ENCODE data around the gene TMCC1.
A peak's percentile ranks its signal among the peaks of the same experiment; 100 is the strongest.

Gene TMCC1

GRCh38 chr3:129794311-129795185, 99.0 kb downstream of the TMCC1 start:
- Histone ChIP-seq H3K27me3 (ENCODE audit: control insufficient read depth in 5 of 5, insufficient read depth in 4 of 5, low read length in 5 of 5) (no peaks in the 10 kb centered on the region), H3K4me1 (ENCODE audit: control insufficient read depth in 5 of 5, insufficient read depth in 5 of 5, low read length in 5 of 5) (peaks cover 7 to 27% (median 23%) of the 10 kb centered on the region in 5 donors), H3K9me3 (ENCODE audit: control insufficient read depth in 5 of 5, low read length in 5 of 5) (no peaks in the 10 kb centered on the region), H3K27ac (ENCODE audit: low read depth, low read length) (peak overlapping the region; percentile 19), H3K36me3 (ENCODE audit: control insufficient read depth in 5 of 5, insufficient read depth in 5 of 5, low read length in 5 of 5) (no peaks in the 10 kb centered on the region), H3K9ac (ENCODE audit: low read length in 5 of 5) (peak overlapping the region in 4 of 5 donors; percentile 35 to 71 (median 49)), H3K4me3 (ENCODE audit: low read depth in 1 of 5, low read length in 5 of 5) (peak overlapping the region; percentile 56 to 74 (median 65))

- Histone ChIP-seq H3K27ac (ENCODE audit: low read depth, low read length) (peak overlapping the region; percentile 19), H3K27me3 (ENCODE audit: control insufficient read depth in 5 of 5, insufficient read depth in 4 of 5, low read length in 5 of 5) (no peaks in the 10 kb centered on the region), H3K9ac (ENCODE audit: low read length in 5 of 5) (peak overlapping the region in 4 of 5 donors; percentile 35 to 58 (median 44)), H3K9me3 (ENCODE audit: control insufficient read depth in 5 of 5, low read length in 5 of 5) (no peaks in the 10 kb centered on the region), H3K36me3 (ENCODE audit: control insufficient read depth in 5 of 5, insufficient read depth in 5 of 5, low read length in 5 of 5) (no peaks in the 10 kb centered on the region), H3K4me3 (ENCODE audit: low read depth in 1 of 5, low read length in 5 of 5) (peak overlapping the region; percentile 56 to 74 (median 65)), H3K4me1 (ENCODE audit: control insufficient read depth in 5 of 5, insufficient read depth in 5 of 5, low read length in 5 of 5) (peaks cover 7 to 27% (median 23%) of the 10 kb centered on the region in 5 donors)
Measured at GRCh38 chr3:129793942-129794310, 99.6 kb downstream of the TMCC1 start.

- H3K9ac ChIP-seq (ENCODE audit: low read length in 5 of 5) = no peak overlapping the region
- H3K4me3 ChIP-seq (ENCODE audit: low read depth in 1 of 5, low read length in 5 of 5) = peak overlapping the region in 2 of 5 donors; percentile 65 to 68
- H3K4me1 ChIP-seq (ENCODE audit: control insufficient read depth in 5 of 5, insufficient read depth in 5 of 5, low read length in 5 of 5) = peaks cover 7 to 27% (median 23%) of the 10 kb centered on the region in 5 donors
- H3K27ac ChIP-seq (ENCODE audit: low read depth, low read length) = peak overlapping the region; percentile 19
- H3K36me3 ChIP-seq (ENCODE audit: control insufficient read depth in 5 of 5, insufficient read depth in 5 of 5, low read length in 5 of 5) = no peaks in the 10 kb centered on the region
- no peaks in the 10 kb centered on the region for H3K9me3 ChIP-seq (ENCODE audit: control insufficient read depth in 5 of 5, low read length in 5 of 5)
- H3K27me3 ChIP-seq (ENCODE audit: control insufficient read depth in 5 of 5, insufficient read depth in 4 of 5, low read length in 5 of 5) = no peaks in the 10 kb centered on the region
Measured at GRCh38 chr3:129793319-129793718, 100.2 kb downstream of the TMCC1 start.

- Histone ChIP-seq H3K4me1 (ENCODE audit: control insufficient read depth in 5 of 5, insufficient read depth in 5 of 5, low read length in 5 of 5) (peaks cover 0 to 5% (median 0%) of the 10 kb centered on the region in 5 donors), H3K36me3 (ENCODE audit: control insufficient read depth in 5 of 5, insufficient read depth in 5 of 5, low read length in 5 of 5) (peaks cover 0 to 4% (median 0%) of the 10 kb centered on the region in 5 donors), H3K4me3 (ENCODE audit: low read depth in 1 of 5, low read length in 5 of 5) (no peak overlapping the region), H3K9ac (ENCODE audit: low read length in 5 of 5) (no peak overlapping the region), H3K27ac (ENCODE audit: low read depth, low read length) (no peak overlapping the region), H3K27me3 (ENCODE audit: control insufficient read depth in 5 of 5, insufficient read depth in 4 of 5, low read length in 5 of 5) (no peaks in the 10 kb centered on the region), H3K9me3 (ENCODE audit: control insufficient read depth in 5 of 5, low read length in 5 of 5) (no peaks in the 10 kb centered on the region)
Measured at GRCh38 chr3:129783470-129783869, 110.0 kb downstream of the TMCC1 start.

- no peaks in the 10 kb centered on the region for H3K36me3 ChIP-seq (ENCODE audit: control insufficient read depth in 5 of 5, insufficient read depth in 5 of 5, low read length in 5 of 5)
- no peak overlapping the region for H3K9ac ChIP-seq (ENCODE audit: low read length in 5 of 5)
- no peaks in the 10 kb centered on the region for H3K9me3 ChIP-seq (ENCODE audit: control insufficient read depth in 5 of 5, low read length in 5 of 5)
- H3K27me3 ChIP-seq (ENCODE audit: control insufficient read depth in 5 of 5, insufficient read depth in 4 of 5, low read length in 5 of 5) = no peaks in the 10 kb centered on the region
- no peak overlapping the region for H3K4me3 ChIP-seq (ENCODE audit: low read depth in 1 of 5, low read length in 5 of 5)
- peaks cover 0 to 11% (median 10%) of the 10 kb centered on the region in 5 donors for H3K4me1 ChIP-seq (ENCODE audit: control insufficient read depth in 5 of 5, insufficient read depth in 5 of 5, low read length in 5 of 5)
- no peak overlapping the region for H3K27ac ChIP-seq (ENCODE audit: low read depth, low read length)
Measured at GRCh38 chr3:129778871-129779270, 114.6 kb downstream of the TMCC1 start.

GRCh38 chr3:129777806-129778205, 115.7 kb downstream of the TMCC1 start:
- H3K27me3 ChIP-seq (ENCODE audit: control insufficient read depth in 5 of 5, insufficient read depth in 4 of 5, low read length in 5 of 5) = no peaks in the 10 kb centered on the region
- H3K4me3 ChIP-seq (ENCODE audit: low read depth in 1 of 5, low read length in 5 of 5) = no peak overlapping the region
- peaks cover 0 to 11% (median 10%) of the 10 kb centered on the region in 5 donors for H3K4me1 ChIP-seq (ENCODE audit: control insufficient read depth in 5 of 5, insufficient read depth in 5 of 5, low read length in 5 of 5)
- H3K36me3 ChIP-seq (ENCODE audit: control insufficient read depth in 5 of 5, insufficient read depth in 5 of 5, low read length in 5 of 5) = no peaks in the 10 kb centered on the region
- no peaks in the 10 kb centered on the region for H3K9me3 ChIP-seq (ENCODE audit: control insufficient read depth in 5 of 5, low read length in 5 of 5)
- no peak overlapping the region for H3K9ac ChIP-seq (ENCODE audit: low read length in 5 of 5)
- H3K27ac ChIP-seq (ENCODE audit: low read depth, low read length) = no peak overlapping the region

GRCh38 chr3:129775870-129776269, 117.6 kb downstream of the TMCC1 start:
- peaks cover 0 to 11% (median 10%) of the 10 kb centered on the region in 5 donors for H3K4me1 ChIP-seq (ENCODE audit: control insufficient read depth in 5 of 5, insufficient read depth in 5 of 5, low read length in 5 of 5)
- H3K9ac ChIP-seq (ENCODE audit: low read length in 5 of 5) = no peak overlapping the region
- no peak overlapping the region for H3K27ac ChIP-seq (ENCODE audit: low read depth, low read length)
- H3K9me3 ChIP-seq (ENCODE audit: control insufficient read depth in 5 of 5, low read length in 5 of 5) = no peaks in the 10 kb centered on the region
- H3K4me3 ChIP-seq (ENCODE audit: low read depth in 1 of 5, low read length in 5 of 5) = no peak overlapping the region
- no peaks in the 10 kb centered on the region for H3K27me3 ChIP-seq (ENCODE audit: control insufficient read depth in 5 of 5, insufficient read depth in 4 of 5, low read length in 5 of 5)
- no peaks in the 10 kb centered on the region for H3K36me3 ChIP-seq (ENCODE audit: control insufficient read depth in 5 of 5, insufficient read depth in 5 of 5, low read length in 5 of 5)

- no peaks in the 10 kb centered on the region for H3K9me3 ChIP-seq (ENCODE audit: control insufficient read depth in 5 of 5, low read length in 5 of 5)
- H3K4me1 ChIP-seq (ENCODE audit: control insufficient read depth in 5 of 5, insufficient read depth in 5 of 5, low read length in 5 of 5) = peaks cover 0 to 11% (median 10%) of the 10 kb centered on the region in 5 donors
- no peaks in the 10 kb centered on the region for H3K27me3 ChIP-seq (ENCODE audit: control insufficient read depth in 5 of 5, insufficient read depth in 4 of 5, low read length in 5 of 5)
- no peak overlapping the region for H3K27ac ChIP-seq (ENCODE audit: low read depth, low read length)
- no peak overlapping the region for H3K4me3 ChIP-seq (ENCODE audit: low read depth in 1 of 5, low read length in 5 of 5)
- no peak overlapping the region for H3K9ac ChIP-seq (ENCODE audit: low read length in 5 of 5)
- H3K36me3 ChIP-seq (ENCODE audit: control insufficient read depth in 5 of 5, insufficient read depth in 5 of 5, low read length in 5 of 5) = no peaks in the 10 kb centered on the region
Measured at GRCh38 chr3:129773691-129774663, 119.5 kb downstream of the TMCC1 start.

GRCh38 chr3:129770604-129771003, 122.9 kb downstream of the TMCC1 start:
- H3K36me3 ChIP-seq (ENCODE audit: control insufficient read depth in 5 of 5, insufficient read depth in 5 of 5, low read length in 5 of 5) = no peaks in the 10 kb centered on the region
- H3K27me3 ChIP-seq (ENCODE audit: control insufficient read depth in 5 of 5, insufficient read depth in 4 of 5, low read length in 5 of 5) = no peaks in the 10 kb centered on the region
- H3K27ac ChIP-seq (ENCODE audit: low read depth, low read length) = no peak overlapping the region

More at GRCh38 chr3:129770604-129771003, 122.9 kb downstream of the TMCC1 start:
- no peaks in the 10 kb centered on the region for H3K9me3 ChIP-seq (ENCODE audit: control insufficient read depth in 5 of 5, low read length in 5 of 5)
- H3K4me3 ChIP-seq (ENCODE audit: low read depth in 1 of 5, low read length in 5 of 5) = no peak overlapping the region
- no peaks in the 10 kb centered on the region for H3K4me1 ChIP-seq (ENCODE audit: control insufficient read depth in 5 of 5, insufficient read depth in 5 of 5, low read length in 5 of 5)
- no peak overlapping the region for H3K9ac ChIP-seq (ENCODE audit: low read length in 5 of 5)

All from subcutaneous abdominal adipose tissue (tissue), 5 donors.